ENCODE measurements around the gene LDLRAD4.

Gene LDLRAD4

DNA sequence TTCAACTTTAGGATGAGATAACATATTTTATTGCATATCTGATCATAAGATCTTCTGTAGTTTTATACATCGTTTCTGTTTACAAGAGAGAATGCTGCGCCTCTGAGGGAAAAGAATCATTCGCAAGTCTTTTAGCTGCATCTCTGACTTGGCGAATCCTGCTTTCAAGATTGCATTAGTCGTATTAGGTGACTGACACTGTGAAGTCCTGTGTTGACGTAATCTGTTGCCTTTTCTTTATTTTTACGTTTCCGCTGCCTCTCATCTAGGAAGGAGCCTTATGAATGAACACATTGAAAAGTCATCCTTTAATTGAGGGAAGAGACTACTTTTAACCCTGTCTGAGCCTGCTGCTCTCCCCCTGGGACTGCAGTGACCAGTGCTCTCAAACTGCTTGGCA lies 101.5 kb downstream of the LDLRAD4 start:
- TF ChIP-seq, protein P1, sequence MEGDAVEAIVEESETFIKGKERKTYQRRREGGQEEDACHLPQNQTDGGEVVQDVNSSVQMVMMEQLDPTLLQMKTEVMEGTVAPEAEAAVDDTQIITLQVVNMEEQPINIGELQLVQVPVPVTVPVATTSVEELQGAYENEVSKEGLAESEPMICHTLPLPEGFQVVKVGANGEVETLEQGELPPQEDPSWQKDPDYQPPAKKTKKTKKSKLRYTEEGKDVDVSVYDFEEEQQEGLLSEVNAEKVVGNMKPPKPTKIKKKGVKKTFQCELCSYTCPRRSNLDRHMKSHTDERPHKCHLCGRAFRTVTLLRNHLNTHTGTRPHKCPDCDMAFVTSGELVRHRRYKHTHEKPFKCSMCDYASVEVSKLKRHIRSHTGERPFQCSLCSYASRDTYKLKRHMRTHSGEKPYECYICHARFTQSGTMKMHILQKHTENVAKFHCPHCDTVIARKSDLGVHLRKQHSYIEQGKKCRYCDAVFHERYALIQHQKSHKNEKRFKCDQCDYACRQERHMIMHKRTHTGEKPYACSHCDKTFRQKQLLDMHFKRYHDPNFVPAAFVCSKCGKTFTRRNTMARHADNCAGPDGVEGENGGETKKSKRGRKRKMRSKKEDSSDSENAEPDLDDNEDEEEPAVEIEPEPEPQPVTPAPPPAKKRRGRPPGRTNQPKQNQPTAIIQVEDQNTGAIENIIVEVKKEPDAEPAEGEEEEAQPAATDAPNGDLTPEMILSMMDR (IDR thresholded peaks at IDR 0.05) = no peak

DNA sequence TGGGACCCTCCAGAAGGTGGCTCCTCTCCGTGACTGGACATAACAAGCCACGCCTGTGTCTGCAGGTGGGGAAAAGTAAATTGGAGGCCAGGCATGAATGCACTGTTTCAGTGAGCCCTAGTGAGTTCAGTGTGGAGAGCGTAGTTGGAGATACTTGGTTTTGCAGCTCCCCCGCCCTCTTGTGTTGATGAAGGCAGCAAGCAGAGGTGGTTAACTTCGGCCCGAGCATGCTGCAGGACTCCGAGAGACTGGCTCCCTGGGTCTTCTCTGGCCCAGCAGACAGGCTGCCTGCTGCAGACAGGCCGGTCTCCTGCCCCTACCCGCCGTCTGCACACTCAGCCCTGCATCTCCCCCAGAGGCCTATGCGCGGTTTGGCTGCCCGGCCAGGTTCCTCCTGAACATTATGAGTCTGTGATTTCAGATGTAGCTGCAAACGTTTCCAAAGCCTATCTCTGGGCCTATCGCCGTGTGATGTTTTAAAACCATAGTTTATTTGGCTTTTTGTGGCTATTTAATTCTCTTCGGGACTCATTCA lies 102.4 kb downstream of the LDLRAD4 start:
- TF ChIP-seq, protein P1 (IDR thresholded peaks at IDR 0.05) = no peak

DNA sequence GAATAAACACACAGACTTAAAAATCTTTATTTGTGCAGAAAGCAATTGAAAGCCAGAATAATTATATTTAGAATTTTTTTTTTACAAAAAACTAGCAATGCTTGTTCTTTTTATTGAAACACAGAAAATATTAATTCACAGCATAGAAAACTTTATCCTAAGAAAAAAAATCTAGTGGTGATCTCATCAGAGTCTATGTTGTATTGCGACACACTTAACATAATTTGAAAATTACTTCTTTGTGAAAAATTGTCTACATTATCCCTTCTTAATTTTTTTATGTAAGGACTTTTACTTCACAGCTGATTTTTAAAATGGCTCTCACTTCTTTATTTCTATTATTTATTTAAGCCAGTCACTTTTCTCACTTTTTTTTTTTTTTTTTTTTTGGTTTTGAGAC lies 103.4 kb downstream of the LDLRAD4 start:
- TF ChIP-seq, protein P1 (IDR thresholded peaks at IDR 0.05) = no peak

DNA sequence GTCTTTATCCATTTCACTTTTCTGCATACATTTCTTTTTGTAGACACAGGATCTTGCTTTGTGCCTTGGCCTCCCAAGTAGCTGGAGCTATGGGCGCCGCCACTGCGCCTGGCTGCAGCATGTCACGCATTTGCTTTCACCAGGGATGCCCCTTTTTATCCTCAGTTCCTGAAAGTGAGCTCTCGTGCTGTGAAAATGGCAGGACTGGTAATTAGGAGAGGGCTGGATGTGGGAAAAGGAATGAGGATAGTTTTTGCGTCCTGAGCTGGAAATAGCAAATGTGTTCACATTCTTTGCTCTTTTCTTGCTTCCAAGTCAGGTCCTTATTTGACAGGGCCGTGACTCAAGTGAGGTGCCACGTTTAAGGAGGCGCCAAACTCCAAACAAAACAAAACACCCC lies 104.6 kb downstream of the LDLRAD4 start:
- TF ChIP-seq, protein P1 (IDR thresholded peaks at IDR 0.05) = no peak

DNA sequence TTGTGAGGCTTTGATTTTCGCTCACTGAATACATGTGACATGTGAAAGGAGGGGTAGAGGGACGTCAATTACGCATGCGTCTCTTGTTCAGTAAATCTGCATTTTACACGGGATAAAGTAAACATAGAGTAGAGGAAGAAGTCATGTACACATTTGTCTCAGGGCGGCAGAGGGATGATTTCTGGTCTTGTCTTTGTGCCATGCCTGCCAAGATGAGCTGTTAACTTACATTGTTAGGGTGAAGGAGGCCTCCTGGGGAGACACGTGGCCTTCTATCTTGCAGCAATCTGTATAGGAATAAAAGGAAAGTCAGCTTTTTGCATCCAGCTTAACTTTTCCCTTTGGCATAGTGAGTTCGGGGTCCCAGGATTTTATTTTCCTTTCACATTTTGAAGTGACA lies 106.3 kb downstream of the LDLRAD4 start:
- TF ChIP-seq, protein P1 (IDR thresholded peaks at IDR 0.05) = no peak

DNA sequence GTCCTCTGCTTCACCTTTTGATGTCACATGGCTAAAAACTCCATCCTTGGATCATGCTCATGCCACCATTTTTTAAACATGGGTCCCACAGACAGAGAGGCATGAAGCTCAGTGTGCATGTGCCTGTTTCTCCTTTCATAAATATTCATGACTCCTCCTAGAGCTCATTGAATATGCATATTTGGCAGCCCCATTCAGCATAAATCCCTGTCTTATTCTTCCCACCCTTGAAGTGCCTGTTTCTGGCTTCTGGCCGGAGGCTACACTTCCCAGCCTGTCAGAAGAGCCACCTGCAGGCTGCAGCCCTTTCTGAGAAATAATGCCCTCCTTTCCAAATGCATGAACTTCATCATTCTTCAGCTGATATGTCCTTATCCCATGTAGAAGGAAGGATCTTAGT lies 109.7 kb downstream of the LDLRAD4 start:
- TF ChIP-seq, protein P1 (IDR thresholded peaks at IDR 0.05) = no peak

DNA sequence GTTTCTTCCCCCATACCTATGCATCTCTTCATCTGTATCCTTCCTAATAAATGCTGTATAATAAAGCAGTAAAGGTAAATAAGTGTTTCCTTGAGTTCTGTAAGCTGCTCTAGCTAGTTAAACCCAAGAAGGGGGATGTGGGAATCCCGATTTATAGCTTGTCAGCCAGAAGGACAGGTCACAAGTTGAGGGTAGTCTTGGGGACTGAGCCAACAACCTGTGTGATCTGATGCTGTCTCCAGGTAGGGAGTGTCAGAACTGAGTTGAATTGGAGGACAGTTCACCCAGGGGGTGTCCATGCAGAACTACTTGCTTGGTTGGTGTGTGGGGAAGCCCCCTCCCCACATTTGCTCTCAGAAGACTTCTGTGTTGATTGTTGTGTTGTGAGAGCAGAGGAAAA lies 112.4 kb downstream of the LDLRAD4 start:
- TF ChIP-seq, protein P1 (IDR thresholded peaks at IDR 0.05) = no peak

DNA sequence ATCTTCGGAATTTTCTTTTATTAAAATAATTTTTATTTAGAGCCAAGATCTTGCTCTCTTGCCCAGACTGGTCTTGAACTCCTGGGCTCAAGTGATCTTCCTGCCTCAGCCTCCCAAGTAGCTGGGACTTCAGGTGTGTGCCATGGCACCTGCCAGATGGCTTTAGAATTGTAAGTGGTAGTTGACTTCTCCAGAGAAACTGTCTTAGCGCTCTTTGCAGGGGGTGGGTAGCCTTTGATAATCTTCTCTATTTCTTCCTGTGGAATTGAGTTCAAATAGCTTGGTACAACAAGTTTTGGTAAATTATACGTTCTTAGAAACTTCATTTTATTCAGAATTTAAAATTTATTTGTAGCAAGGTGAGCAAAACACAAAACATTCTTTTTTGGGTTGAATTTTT lies 113.3 kb downstream of the LDLRAD4 start:
- TF ChIP-seq, protein P1 (IDR thresholded peaks at IDR 0.05) = no peak
